Measurements from ENCODE around the gene KLRD1.
"Not testable (repeated sequence)": the region's sequence is repeated elsewhere in the genome, so short reads cannot be mapped to it uniquely, and the experiment has no call there.

The KLRD1 gene

DNA sequence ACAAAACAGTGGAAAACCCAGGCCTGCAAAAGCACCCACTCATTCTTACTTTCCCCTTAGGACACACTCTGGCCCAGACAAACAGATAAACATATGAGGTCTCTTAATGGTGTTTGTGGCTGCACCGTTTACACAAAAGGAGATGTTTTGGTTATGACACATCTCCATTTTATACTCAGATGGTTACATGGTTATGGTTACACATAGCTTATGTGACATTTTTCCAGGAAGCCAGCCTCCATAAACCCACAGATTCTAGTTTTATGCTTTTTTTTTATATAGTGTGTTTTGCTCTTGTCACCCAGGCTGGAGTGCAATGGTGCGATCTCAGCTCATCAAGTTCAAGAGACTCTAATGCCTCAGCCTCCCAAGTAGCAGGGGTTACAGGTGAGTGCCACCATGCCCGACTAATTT is 3.5 kb upstream of the KLRD1 start:
- no peak overlapping the region for H3K4me3 ChIP-seq
- H3K4me1 ChIP-seq, result no peaks in the 10 kb centered on the region
- H3K36me3 ChIP-seq (replicated peaks), result no peaks in the 10 kb centered on the region
- DNase-seq (ENCODE audit: low spot score in 2 of 2), result no peak
- H3K9me3 ChIP-seq, result no peaks in the 10 kb centered on the region
- in situ Hi-C loops (cut with MboI; ENCODE audit: low sequenced_read_pairs), result no loop called here
- H3K27me3 ChIP-seq (ENCODE audit: low read depth), result no peaks in the 10 kb centered on the region

DNA sequence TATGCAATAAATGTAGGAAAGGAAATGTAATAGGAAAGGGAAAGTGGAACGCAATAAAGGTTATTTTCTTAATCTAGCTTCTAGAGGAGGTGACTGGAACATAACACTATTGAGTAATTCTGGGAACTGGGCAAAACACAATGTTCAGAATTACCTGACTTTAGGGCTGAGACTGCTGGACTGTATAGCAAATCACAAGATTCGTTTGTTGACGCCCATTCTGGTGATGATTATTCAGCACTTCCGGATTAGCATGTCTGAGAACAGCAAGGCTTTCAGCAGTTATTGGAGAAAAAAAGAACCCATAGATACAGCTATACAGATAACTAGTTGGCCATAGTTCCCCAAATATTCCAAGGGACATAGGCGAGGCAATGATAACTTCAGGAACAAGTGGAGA is 2.3 kb upstream of the KLRD1 start:
- no peaks in the 10 kb centered on the region for H3K27me3 ChIP-seq (ENCODE audit: low read depth)
- no peaks in the 10 kb centered on the region for H3K36me3 ChIP-seq (replicated peaks)
- H3K9me3 ChIP-seq, result no peaks in the 10 kb centered on the region
- no peaks in the 10 kb centered on the region for H3K4me1 ChIP-seq
- no peak for DNase-seq (ENCODE audit: low spot score in 2 of 2)
- in situ Hi-C loops (cut with MboI; ENCODE audit: low sequenced_read_pairs), result no loop called here
- H3K4me3 ChIP-seq, result no peak overlapping the region

DNA sequence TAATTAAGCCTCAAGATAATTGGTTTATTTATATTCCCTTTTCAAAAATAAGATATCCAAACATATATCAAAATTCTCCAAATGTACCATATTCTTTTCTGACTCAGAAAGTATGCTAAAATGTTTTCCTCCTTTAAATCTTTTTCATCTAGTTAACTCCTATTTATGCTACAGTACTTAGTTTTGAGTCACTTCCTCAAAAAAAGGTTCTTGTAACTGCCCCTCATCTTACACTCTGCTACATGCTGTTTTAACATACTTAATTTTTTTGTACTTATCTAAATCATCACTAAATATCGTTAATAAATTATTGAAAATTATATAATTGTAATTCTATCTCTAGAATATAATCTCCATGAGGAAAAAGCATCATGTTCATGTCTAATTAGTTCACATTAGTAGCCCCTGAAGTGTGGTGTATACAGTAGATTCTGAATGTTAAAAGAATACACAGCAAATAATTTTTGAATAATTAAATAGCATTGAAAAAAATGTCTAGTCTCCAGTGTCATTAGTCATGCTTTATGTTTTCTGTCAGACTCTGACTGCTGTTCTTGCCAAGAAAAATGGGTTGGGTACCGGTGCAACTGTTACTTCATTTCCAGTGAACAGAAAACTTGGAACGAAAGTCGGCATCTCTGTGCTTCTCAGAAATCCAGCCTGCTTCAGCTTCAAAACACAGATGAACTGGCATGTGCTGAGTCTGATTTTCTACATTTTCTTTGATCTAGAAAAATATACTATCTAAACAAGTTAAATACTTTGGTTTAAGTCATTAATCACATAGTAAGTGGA is 3.5 kb downstream of the KLRD1 start:
- in situ Hi-C loops (cut with MboI; ENCODE audit: low sequenced_read_pairs), result no loop called here

DNA sequence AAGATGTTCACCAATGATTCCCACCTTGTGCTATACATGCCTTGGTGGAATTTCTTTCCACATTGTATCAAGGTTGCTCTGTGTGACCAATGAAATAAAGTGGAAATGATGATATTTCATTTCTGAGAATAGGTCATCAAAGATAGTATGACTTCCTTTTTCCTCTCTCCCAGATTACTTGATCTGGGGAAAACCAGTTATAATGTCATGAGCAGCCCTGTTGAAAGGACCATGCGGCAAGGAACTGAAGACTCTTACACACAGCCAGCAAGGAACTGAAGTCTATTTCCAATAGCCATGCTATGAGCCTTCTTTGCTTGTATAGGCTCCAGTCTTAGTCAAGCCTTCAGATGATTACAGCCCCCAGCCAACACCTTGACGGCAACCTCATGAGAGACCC is 11.7 kb downstream of the KLRD1 start:
- Histone ChIP-seq H3K36me3 (replicated peaks) (no peaks in the 10 kb centered on the region), H3K27me3 (ENCODE audit: low read depth) (no peaks in the 10 kb centered on the region), H3K9me3 (no peaks in the 10 kb centered on the region), H3K4me3 (no peak overlapping the region), H3K4me1 (no peaks in the 10 kb centered on the region)
- no peak for DNase-seq (ENCODE audit: low spot score in 2 of 2)
- in situ Hi-C loops (cut with MboI; ENCODE audit: low sequenced_read_pairs), result no loop called here

More for the DNA sequence above, 3.5 kb downstream of the KLRD1 start:
- Histone ChIP-seq H3K9me3 (no peaks in the 10 kb centered on the region), H3K4me1 (no peaks in the 10 kb centered on the region), H3K36me3 (replicated peaks) (no peaks in the 10 kb centered on the region), H3K4me3 (no peak overlapping the region), H3K27me3 (ENCODE audit: low read depth) (no peaks in the 10 kb centered on the region)
- DNase-seq (ENCODE audit: low spot score in 2 of 2), result no peak

DNA sequence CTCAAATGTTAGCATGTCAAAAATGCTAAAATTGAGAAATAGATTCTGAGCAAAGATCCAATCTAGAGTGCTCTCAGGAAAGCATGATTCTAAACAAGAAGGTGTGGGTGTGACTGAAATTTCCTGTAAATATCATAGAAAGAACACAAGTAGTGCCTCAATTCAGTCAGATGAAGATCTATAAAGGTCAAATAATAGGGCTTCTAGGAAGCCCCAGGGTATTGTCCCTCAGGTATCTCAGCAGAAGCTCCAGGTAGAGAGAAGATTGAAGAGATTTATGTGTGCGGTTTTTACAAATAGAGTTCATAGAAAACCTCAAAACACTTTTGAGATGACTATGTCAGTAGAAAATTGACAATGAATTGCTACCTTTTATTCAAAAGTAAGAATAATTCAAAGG is 13.0 kb downstream of the KLRD1 start:
- Histone ChIP-seq H3K27me3 (ENCODE audit: low read depth) (no peaks in the 10 kb centered on the region), H3K4me1 (no peaks in the 10 kb centered on the region), H3K9me3 (no peaks in the 10 kb centered on the region), H3K36me3 (replicated peaks) (no peaks in the 10 kb centered on the region), H3K4me3 (no peak overlapping the region)
- in situ Hi-C loops (cut with MboI; ENCODE audit: low sequenced_read_pairs), result no loop called here
- no peak for DNase-seq (ENCODE audit: low spot score in 2 of 2)

DNA sequence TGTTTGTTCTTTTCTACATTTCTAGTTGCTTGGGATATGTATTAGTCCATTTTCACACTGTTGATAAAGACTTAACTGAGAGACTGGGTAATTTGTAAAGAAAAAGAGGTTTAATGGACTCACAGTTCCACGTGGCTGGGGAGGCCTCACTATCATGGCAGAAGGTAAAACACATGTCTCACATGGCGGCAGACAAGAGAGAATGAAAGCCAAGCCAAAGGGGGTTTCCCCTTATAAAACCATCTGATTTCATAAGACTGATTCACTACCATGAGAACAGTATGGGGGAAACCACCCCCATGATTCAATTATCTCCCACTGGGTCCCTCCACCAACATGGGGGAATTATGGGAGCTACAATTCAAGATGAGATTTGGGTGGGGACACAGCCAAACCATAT is 21.0 kb downstream of the KLRD1 start:
- H3K27me3 ChIP-seq (ENCODE audit: low read depth); H3K4me3 ChIP-seq; H3K4me1 ChIP-seq; H3K36me3 ChIP-seq (replicated peaks); H3K9me3 ChIP-seq; DNase-seq (ENCODE audit: low spot score in 2 of 2): not testable (repeated sequence)
- in situ Hi-C loops (cut with MboI; ENCODE audit: low sequenced_read_pairs), result loop anchor here (25.0 kb wide), 1 partner anchor 234 kb away; no protein-coding TSS in a partner anchor

DNA sequence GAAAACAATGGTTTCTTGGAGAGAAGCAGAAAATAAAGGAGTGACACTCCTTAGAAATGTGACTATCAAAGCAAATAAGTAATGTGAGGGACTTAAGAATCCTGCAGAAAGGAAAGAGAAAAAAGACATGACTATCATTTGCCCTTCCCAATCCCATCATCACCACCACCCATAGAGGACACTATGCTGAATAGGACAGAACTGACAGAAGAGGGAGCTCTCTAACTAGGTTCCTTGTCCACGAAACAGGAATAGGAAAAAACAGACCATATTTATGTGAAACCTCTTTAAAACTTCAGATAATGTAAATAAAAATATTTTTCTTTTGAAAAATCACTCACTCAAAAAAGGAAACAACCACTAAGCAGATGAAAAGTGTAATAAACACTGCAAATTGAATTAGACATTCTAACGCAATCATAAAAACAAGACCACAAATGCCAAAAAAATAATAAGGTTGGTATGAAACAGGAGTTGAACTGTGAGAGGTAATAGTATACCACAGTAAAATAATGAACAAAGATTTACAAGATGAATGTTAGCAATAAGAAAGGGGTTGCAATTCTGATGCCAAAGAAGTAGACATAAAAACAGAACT is 24.1 kb downstream of the KLRD1 start:
- Histone ChIP-seq H3K36me3 (replicated peaks) (no peaks in the 10 kb centered on the region), H3K4me3 (no peak overlapping the region), H3K4me1 (no peaks in the 10 kb centered on the region), H3K9me3 (no peaks in the 10 kb centered on the region), H3K27me3 (ENCODE audit: low read depth) (no peaks in the 10 kb centered on the region)
- in situ Hi-C loops (cut with MboI; ENCODE audit: low sequenced_read_pairs), result loop anchor here (25.0 kb wide), 1 partner anchor 231 kb away; no protein-coding TSS in a partner anchor
- peak; percentile 12 to 45 for DNase-seq (ENCODE audit: low spot score in 2 of 2)

DNA sequence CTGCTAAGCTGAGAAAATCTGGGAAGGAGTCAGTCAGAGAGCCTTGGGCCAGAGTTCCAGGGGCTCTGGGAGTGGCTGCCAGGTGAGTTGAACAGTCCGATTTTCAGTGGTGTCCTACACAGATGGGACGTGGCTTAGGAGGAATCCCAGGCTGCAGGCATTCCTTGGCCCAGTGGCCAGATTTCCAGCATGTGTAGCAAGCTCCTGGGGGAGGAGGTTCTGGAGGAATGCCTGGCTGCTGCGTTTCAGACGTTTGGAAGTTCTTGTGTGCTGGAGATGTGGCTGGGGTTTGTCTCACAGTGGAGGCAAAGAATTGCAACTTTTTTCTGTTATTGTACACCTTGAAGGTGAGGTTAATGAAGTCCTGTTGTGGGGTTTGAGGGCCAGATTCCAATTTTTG is 28.5 kb downstream of the KLRD1 start:
- DNase-seq (ENCODE audit: low spot score in 2 of 2); H3K27me3 ChIP-seq (ENCODE audit: low read depth); H3K4me3 ChIP-seq; H3K9me3 ChIP-seq; H3K36me3 ChIP-seq (replicated peaks); H3K4me1 ChIP-seq: not testable (repeated sequence)
- in situ Hi-C loops (cut with MboI; ENCODE audit: low sequenced_read_pairs), result loop anchor here (25.0 kb wide), 1 partner anchor 226 kb away; no protein-coding TSS in a partner anchor

DNA sequence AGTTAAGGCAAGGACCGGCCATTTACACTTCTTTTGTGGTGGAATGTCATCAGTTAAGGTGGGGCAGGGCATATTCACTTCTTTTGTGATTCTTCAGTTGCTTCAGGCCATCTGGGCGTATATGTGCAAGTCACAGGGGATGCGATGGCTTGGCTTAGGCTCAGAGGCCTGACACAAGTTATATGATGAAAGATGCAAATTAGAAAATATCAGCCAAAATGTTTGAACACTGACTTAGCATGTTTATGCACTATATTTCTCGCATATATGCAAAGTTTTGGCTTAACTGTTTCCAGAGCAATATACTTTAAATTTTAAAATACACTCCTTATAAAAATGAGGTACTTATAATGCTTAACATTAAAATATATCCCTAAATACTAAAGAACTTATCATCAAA is 30.8 kb downstream of the KLRD1 start:
- H3K27me3 ChIP-seq (ENCODE audit: low read depth); DNase-seq (ENCODE audit: low spot score in 2 of 2); H3K9me3 ChIP-seq; H3K4me1 ChIP-seq; H3K4me3 ChIP-seq; H3K36me3 ChIP-seq (replicated peaks): not testable (repeated sequence)
- in situ Hi-C loops (cut with MboI; ENCODE audit: low sequenced_read_pairs), result loop anchor here (25.0 kb wide), 1 partner anchor 224 kb away; no protein-coding TSS in a partner anchor

DNA sequence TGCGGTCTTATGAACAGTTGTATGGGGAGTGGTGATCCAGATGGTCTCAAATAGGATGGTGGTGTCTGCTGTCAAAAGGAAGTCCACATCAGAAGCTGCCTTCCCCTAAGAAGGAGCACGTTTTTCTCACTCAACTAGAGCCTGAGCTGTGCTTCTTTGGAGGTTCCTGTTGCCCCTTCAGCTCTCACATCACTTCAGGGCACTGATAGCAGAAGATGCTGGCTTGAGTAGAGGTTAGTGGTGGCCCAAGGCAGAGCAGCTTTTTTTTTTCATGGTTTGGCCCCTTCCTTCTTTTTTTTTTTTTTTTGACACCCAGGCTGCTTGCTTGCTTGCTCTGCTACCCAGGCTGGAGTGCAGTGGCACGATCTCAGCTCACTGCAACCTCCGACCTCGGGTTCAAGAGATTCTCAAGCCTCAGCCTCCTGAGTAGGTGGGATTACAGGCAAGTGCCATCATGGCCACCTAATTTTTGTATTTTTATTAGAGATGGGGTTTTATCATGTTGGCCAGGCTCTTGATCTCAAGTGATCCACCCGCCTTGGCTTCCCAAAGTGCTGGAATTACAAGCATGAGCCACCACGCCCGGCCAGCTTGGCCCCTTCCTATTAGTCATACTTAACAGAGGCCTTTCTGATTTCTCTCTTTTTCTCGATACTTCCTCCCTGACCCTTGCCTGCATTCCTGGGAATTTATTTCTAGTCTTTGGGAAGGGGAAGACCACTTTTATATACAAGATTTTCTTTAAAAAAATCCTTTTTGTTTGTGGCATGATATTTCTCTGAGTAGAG is 31.6 kb downstream of the KLRD1 start:
- H3K4me3 ChIP-seq, result no peak overlapping the region
- in situ Hi-C loops (cut with MboI; ENCODE audit: low sequenced_read_pairs), result loop anchor here (25.0 kb wide), 1 partner anchor 223 kb away; no protein-coding TSS in a partner anchor
- no peaks in the 10 kb centered on the region for H3K9me3 ChIP-seq
- peaks cover 2% of the 10 kb centered on the region; the same call in 1 of the 2 replicates for H3K4me1 ChIP-seq
- no peaks in the 10 kb centered on the region for H3K27me3 ChIP-seq (ENCODE audit: low read depth)
- DNase-seq (ENCODE audit: low spot score in 2 of 2), result no peak
- no peaks in the 10 kb centered on the region for H3K36me3 ChIP-seq (replicated peaks)

DNA sequence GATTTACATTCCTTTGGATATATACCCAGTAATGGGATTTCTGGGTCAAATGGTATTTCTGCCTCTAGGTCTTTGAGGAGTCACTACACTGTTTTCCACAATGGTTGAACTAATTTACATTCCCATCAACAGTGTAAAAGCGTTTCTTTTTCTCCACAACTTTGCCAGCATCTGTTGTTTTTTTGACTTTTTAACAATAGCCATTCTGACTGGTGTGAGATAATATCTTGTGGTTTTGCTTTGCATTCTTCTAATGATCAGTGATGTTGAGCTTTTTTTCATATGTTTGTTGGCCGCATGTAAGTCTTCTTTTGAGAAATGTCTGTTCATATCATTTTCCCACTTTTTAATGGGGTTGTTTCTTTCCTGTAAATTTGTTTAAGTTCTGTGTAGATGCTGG is 33.3 kb downstream of the KLRD1 start:
- H3K4me1 ChIP-seq; DNase-seq (ENCODE audit: low spot score in 2 of 2); H3K27me3 ChIP-seq (ENCODE audit: low read depth); H3K9me3 ChIP-seq; H3K4me3 ChIP-seq; H3K36me3 ChIP-seq (replicated peaks): not testable (repeated sequence)
- in situ Hi-C loops (cut with MboI; ENCODE audit: low sequenced_read_pairs), result loop anchor here (25.0 kb wide), 1 partner anchor 221 kb away; no protein-coding TSS in a partner anchor

DNA sequence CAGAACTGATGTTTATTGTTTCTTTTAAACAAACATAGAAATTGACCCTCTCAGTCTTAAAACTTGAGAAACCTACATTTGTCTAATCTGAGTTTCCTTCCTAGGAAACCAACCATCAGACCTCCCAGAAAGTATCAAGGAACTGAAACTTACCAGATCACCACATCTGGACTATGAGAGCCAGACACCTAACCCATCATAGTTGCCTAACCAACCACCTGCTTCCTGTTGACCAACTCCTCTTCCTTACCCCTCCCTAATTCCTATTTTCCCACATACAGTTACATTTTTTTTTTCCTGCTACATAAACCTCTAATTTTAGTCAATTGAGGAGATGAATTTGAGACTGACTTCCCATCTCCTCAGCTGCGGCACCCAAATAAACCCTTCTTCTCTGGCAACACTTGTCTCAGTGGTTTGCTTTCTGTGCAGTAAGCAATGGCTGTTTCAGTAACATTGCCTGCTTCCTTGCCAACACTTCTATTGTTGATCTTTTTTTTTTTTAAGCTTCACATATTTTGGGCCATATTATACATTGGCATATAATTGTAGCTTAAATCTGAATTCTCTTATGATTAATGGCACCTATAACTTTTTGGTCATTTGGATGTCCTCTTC is 34.3 kb downstream of the KLRD1 start:
- Histone ChIP-seq H3K4me3 (no peak overlapping the region), H3K36me3 (replicated peaks) (no peaks in the 10 kb centered on the region), H3K27me3 (ENCODE audit: low read depth) (no peaks in the 10 kb centered on the region), H3K9me3 (no peaks in the 10 kb centered on the region), H3K4me1 (peaks cover 2% of the 10 kb centered on the region; the same call in 1 of the 2 replicates)
- DNase-seq (ENCODE audit: low spot score in 2 of 2), result no peak
- in situ Hi-C loops (cut with MboI; ENCODE audit: low sequenced_read_pairs), result loop anchor here (25.0 kb wide), 1 partner anchor 220 kb away; no protein-coding TSS in a partner anchor

DNA sequence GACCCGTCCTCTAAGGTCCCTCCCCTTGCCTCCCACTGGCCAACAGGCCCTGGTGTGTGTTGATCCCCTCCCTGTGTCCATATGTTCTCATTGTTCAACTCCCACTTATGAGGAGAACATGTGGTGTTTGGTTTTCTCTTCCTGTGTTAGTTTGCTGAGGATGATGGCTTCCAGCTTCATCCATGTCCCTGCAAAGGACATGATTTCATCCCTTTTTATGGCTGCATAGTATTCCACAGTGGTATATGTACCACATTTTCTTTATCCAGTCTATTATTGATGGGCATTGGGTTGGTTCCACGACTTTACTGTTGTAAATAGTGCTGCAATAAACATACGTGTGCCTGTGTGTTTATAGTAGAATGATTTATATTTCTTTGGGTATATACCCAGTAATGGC is 43.8 kb downstream of the KLRD1 start:
- DNase-seq (ENCODE audit: low spot score in 2 of 2); H3K4me3 ChIP-seq; H3K9me3 ChIP-seq; H3K27me3 ChIP-seq (ENCODE audit: low read depth); in situ Hi-C loops (cut with MboI; ENCODE audit: low sequenced_read_pairs); H3K36me3 ChIP-seq (replicated peaks); H3K4me1 ChIP-seq: not testable (repeated sequence)

Data from HAP-1 (cell line).